ENCODE results near the gene POU2F1.

DNA sequence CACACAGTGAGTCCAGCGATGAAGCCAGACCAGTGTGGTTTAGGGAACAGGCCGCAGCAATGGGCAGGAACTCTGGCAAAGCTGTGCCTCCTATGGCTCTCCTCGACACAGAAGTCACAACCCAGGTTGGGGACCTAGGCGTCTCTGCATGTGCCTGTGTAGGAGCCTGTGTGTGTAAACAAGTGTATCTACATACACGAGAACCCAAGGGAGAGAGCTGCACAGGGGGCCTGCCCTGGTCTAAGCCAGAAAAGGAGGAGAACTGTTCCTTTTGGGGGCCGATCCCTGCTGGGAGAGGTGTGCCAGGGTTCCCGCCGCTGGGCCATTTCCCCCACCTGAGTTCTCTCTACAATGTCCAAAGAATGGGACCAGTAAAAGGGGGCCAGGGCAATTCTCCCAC is 241.7 kb downstream of the POU2F1 start:
- TF ChIP-seq, protein P1, sequence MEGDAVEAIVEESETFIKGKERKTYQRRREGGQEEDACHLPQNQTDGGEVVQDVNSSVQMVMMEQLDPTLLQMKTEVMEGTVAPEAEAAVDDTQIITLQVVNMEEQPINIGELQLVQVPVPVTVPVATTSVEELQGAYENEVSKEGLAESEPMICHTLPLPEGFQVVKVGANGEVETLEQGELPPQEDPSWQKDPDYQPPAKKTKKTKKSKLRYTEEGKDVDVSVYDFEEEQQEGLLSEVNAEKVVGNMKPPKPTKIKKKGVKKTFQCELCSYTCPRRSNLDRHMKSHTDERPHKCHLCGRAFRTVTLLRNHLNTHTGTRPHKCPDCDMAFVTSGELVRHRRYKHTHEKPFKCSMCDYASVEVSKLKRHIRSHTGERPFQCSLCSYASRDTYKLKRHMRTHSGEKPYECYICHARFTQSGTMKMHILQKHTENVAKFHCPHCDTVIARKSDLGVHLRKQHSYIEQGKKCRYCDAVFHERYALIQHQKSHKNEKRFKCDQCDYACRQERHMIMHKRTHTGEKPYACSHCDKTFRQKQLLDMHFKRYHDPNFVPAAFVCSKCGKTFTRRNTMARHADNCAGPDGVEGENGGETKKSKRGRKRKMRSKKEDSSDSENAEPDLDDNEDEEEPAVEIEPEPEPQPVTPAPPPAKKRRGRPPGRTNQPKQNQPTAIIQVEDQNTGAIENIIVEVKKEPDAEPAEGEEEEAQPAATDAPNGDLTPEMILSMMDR (IDR thresholded peaks at IDR 0.05; ENCODE audit: insufficient read depth, low read length, poor library complexity, severe bottlenecking) = no peak
- TF ChIP-seq EZH2phosphoT487 (conservative IDR thresholded peaks at IDR 0.05; ENCODE audit: low read length) = no peak

Measured in SU-DHL-6 (cell line).